HCT116 (cell line): Measurements from ENCODE around the gene CDCA4. TPM values are rescaled to one million over a fixed set of nuclear protein-coding genes. Genes with fewer than 3 reads are reported as not detected.

ENCODE experiments used
- ATAC-seq: fragments of 200-7000 bp; cut with Tn5 transposase; 2 replicates; pipeline ENCODE4 v1.9.1; 2020; ENCODE audit warnings: mild to moderate bottlenecking, moderate library complexity
- BruUV-seq: library from RNA; stranded (reverse); fragments of 400-500 nt; replicated peaks from 2 replicates; lab custom pipeline; 2021; lab: Mats Ljungman, UMichigan
- CTCF ChIA-PET: fragments of 300-600 bp; sonication (Branson Sonifier 250); formaldehyde crosslinking; loops from one replicate; lab custom pipeline; 2021; ENCODE audit warnings: antibody characterized with exemption; lab: Charles Lee
- POLR2A ChIA-PET: fragments of 300-600, 350-600 bp; sonication (Branson Sonifier 250); formaldehyde crosslinking; loops from one replicate; lab custom pipeline; 2021; ENCODE audit warnings: antibody characterized with exemption; lab: Charles Lee
- RAD21 ChIA-PET, 2 experiments: fragments of 300-600 bp; sonication (Branson Sonifier 250); formaldehyde crosslinking; loops; one replicate each; lab custom pipeline; 2023; ENCODE audit warnings: low total read pairs in 2 of 2; ENCODE audit not compliant: uncharacterized antibody in 2 of 2, unreplicated experiment in 2 of 2, low non-redundant PET in 1 of 2; lab: Charles Lee
- DNase-seq: peaks from one replicate; pipeline ENCODE4 v3.0.0-alpha.2; 2010; ENCODE audit warnings: low read depth, low spot score
- H2AFZ ChIP-seq: fragments of 200-600 bp; shearing (Covaris generic), sonication (generic); 2 replicates; pipeline ENCODE4 v1.6.1; 2017; ENCODE audit warnings: low read depth, mixed run types, mixed read lengths, antibody characterized with exemption, low read length; ENCODE audit not compliant: poor library complexity, severe bottlenecking
- H3K27ac ChIP-seq: 2 replicates; pipeline ENCODE4 v1.5.1; 2012; ENCODE audit warnings: low read depth, low read length
- H3K27me3 ChIP-seq: fragments of 200-600 bp; sonication (generic); 2 replicates; pipeline ENCODE4 v1.6.1; 2016; ENCODE audit warnings: mixed run types, low read length, mixed read lengths; ENCODE audit not compliant: insufficient read depth
- H3K36me3 ChIP-seq, 2 experiments: fragments of 200-500 bp in 1 of 2; fragments of 200-600 bp in 1 of 2; sonication (Bioruptor generic) in 1 of 2; sonication (generic) in 1 of 2; 2 replicates each; pipeline versions ENCODE4 v1.5.1 to v1.6.1; 2014 to 2016; ENCODE audit warnings: low read length in 2 of 2, inconsistent platforms in 1 of 2, mixed read lengths in 1 of 2, mixed run types in 1 of 2; ENCODE audit not compliant: insufficient read depth in 2 of 2, control insufficient read depth in 1 of 2
- H3K4me1 ChIP-seq, 2 experiments: fragments of 200-600 bp in 1 of 2; sonication (generic) in 1 of 2; 2 replicates each; pipeline versions ENCODE4 v1.5.1 to v1.6.1; 2012 to 2017; ENCODE audit warnings: low read length in 2 of 2, inconsistent platforms in 1 of 2, mild to moderate bottlenecking in 1 of 2, mixed read lengths in 1 of 2, mixed run types in 1 of 2, moderate library complexity in 1 of 2; ENCODE audit not compliant: insufficient read depth in 2 of 2, control insufficient read depth in 1 of 2
- H3K4me2 ChIP-seq: fragments of 200-600 bp; sonication (generic); 2 replicates; pipeline ENCODE4 v1.6.1; 2017; ENCODE audit warnings: mixed run types, low read length, mixed read lengths
- H3K4me3 ChIP-seq, 2 experiments: fragments of 200-600 bp in 1 of 2; sonication (generic) in 1 of 2; replicated peaks in 1 of 2; 2 replicates each; pipeline ENCODE4 v1.5.1; 2011 to 2016; ENCODE audit warnings: low read length in 2 of 2, control low read depth in 1 of 2, low read depth in 1 of 2, mild to moderate bottlenecking in 1 of 2, mixed read lengths in 1 of 2, mixed run types in 1 of 2
- H3K79me2 ChIP-seq: fragments of 200-600 bp; sonication (generic); 2 replicates; pipeline ENCODE4 v1.6.1; 2017; ENCODE audit warnings: mild to moderate bottlenecking, mixed run types, low read length, moderate library complexity, mixed read lengths; ENCODE audit not compliant: insufficient read depth
- H3K9ac ChIP-seq: fragments of 200-600 bp; sonication (generic); 2 replicates; pipeline ENCODE4 v1.6.1; 2016; ENCODE audit warnings: low read length, mixed read lengths
- H3K9me2 ChIP-seq: fragments of 200-600 bp; sonication (generic), shearing (Covaris generic); 2 replicates; pipeline ENCODE4 v1.6.1; 2017; ENCODE audit warnings: mixed run types, mild to moderate bottlenecking, moderate library complexity; ENCODE audit not compliant: insufficient read depth
- H3K9me3 ChIP-seq, 2 experiments: fragments of 200-500 bp in 1 of 2; fragments of 200-600 bp in 1 of 2; sonication (Bioruptor generic) in 1 of 2; sonication (generic) in 1 of 2; 2 replicates each; pipeline ENCODE4 v1.6.1; 2014 to 2017; ENCODE audit warnings: low read length in 2 of 2, mixed read lengths in 2 of 2, inconsistent platforms in 1 of 2, low read depth in 1 of 2, mild to moderate bottlenecking in 1 of 2, mixed run types in 1 of 2, moderate library complexity in 1 of 2; ENCODE audit not compliant: control insufficient read depth in 1 of 2, insufficient read depth in 1 of 2
- H4K20me1 ChIP-seq: fragments of 200-600 bp; sonication (generic), shearing (Covaris generic); 2 replicates; pipeline ENCODE4 v1.6.1; 2017; ENCODE audit warnings: mixed run types, mild to moderate bottlenecking, moderate library complexity; ENCODE audit not compliant: insufficient read depth
- CBX3 ChIP-seq: IDR thresholded peaks from 2 replicates; pipeline ENCODE4 v1.6.1; 2012; ENCODE audit warnings: low read depth
- CEBPB ChIP-seq: IDR thresholded peaks from 2 replicates; pipeline ENCODE4 v1.6.1; 2012; ENCODE audit warnings: low read depth
- EZH2 ChIP-seq: fragments of 200-600 bp; sonication (generic); IDR thresholded peaks from 2 replicates; pipeline ENCODE4 v1.6.1; 2017; ENCODE audit warnings: antibody characterized with exemption, mixed run types
- EZH2phosphoT487 ChIP-seq: fragments of 200-600 bp; IDR thresholded peaks from 2 replicates; pipeline ENCODE4 v1.6.1; 2018; ENCODE audit warnings: antibody characterized with exemption, borderline replicate concordance
- JUND ChIP-seq: IDR thresholded peaks from 2 replicates; pipeline ENCODE4 v1.6.1; 2012
- POLR2A ChIP-seq: IDR thresholded peaks from 2 replicates; pipeline ENCODE4 v1.7.0; 2011; ENCODE audit warnings: borderline replicate concordance; ENCODE audit not compliant: insufficient read depth, insufficient read length; ENCODE audit errors: extremely low read depth
- RAD21 ChIP-seq: IDR thresholded peaks from 2 replicates; pipeline ENCODE4 v1.6.1; 2012; ENCODE audit warnings: low read depth, mild to moderate bottlenecking
- SP1 ChIP-seq: IDR thresholded peaks from 2 replicates; pipeline ENCODE4 v1.6.1; 2012; ENCODE audit warnings: low read depth
- SRF ChIP-seq: IDR thresholded peaks from 2 replicates; pipeline ENCODE4 v1.6.1; 2012; ENCODE audit warnings: low read depth
- YY1 ChIP-seq: IDR thresholded peaks from 2 replicates; pipeline ENCODE4 v1.6.1; 2011; ENCODE audit warnings: low read length, low read depth, moderate library complexity, mild to moderate bottlenecking; ENCODE audit not compliant: insufficient replicate concordance; ENCODE audit errors: extremely low read depth
- ZFX ChIP-seq: fragments of 450-650 bp; IDR thresholded peaks from 2 replicates; pipeline ENCODE4 v1.6.1; 2017
- ZNF274 ChIP-seq: fragments of 200-500 bp; sonication (Bioruptor generic); IDR thresholded peaks from 2 replicates; pipeline ENCODE4 v1.6.1; 2014; ENCODE audit warnings: mild to moderate bottlenecking, low read depth, low read length, inconsistent platforms
- intact Hi-C: fragments of 100-400 bp; cut with micrococcal nuclease; formaldehyde crosslinking; loops from 2 replicates; pipeline ENCODE4 v1.10.0; 2022
- total RNA-seq: library from RNA; stranded (reverse); gene quantifications from one replicate; pipeline ENCODE4 v1.2.1, GENCODE V29; 2021; ENCODE audit not compliant: unreplicated experiment
- TF ChIP-seq, protein P1 (sequence below), 3 experiments: fragments of 200-600 bp in 1 of 3; sonication (generic) in 1 of 3; IDR thresholded peaks in 2 of 3; conservative IDR thresholded peaks in 1 of 3; 2 replicates each; pipeline ENCODE4 v1.5.1; 2012 to 2017; ENCODE audit warnings: low read depth in 2 of 3, low read length in 2 of 3, antibody characterized with exemption in 1 of 3, borderline replicate concordance in 1 of 3, control low read depth in 1 of 3, mild to moderate bottlenecking in 1 of 3, mixed read lengths in 1 of 3, mixed run types in 1 of 3, moderate library complexity in 1 of 3; ENCODE audit not compliant: insufficient read depth in 1 of 3
- TF ChIP-seq, protein P2 (sequence below): IDR thresholded peaks from 2 replicates; pipeline ENCODE4 v1.6.1; 2012; ENCODE audit warnings: low read depth

The CDCA4 gene
- total RNA-seq, 1 experiment from 2014 or later, result 62.4 TPM

DNA sequence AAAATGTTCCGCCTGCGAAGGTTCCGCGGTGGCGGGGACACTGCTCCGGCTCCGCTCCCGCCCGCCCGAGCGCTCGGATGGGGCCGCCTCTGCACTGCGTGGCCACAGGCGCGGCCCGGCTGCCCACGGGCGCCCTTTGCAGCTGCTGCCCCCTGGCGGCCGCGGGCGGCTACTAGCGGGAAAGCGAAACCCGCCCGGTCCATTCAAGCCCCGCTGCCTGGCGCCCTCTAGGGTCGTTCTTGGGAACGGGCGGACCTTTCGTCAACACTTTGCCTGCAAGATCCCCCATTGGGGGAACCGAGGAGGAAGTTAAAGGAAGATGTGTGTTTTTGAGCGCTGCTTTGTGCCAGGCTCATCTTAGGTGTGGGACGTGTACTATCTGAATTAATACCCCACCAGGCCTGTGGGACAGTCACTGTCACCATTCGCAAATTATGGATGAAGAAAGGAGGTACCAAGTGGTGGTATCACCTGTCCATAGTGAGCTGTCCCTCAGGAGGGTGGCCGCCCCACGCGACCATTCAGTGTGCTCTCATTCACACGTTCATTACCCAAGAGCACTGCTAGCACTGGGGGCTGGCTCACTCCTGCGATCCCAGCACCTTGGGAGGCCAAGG, 24.9 kb upstream of the CDCA4 start:
- Histone ChIP-seq H4K20me1 (no peaks in the 10 kb centered on the region), H2AFZ (peak overlapping the region; percentile 62), H3K27ac (no peak overlapping the region), H3K4me3 (peak overlapping the region in 1 of 2 experiments; percentile 35; a peak in 2 of 4 replicates), H3K27me3 (no peaks in the 10 kb centered on the region), H3K79me2 (no peaks in the 10 kb centered on the region), H3K4me1 (peaks cover 10 to 27% of the 10 kb centered on the region in 2 experiments), H3K9me3 (no peaks in the 10 kb centered on the region), H3K36me3 (no peaks in the 10 kb centered on the region), H3K4me2 (peak overlapping the region; percentile 66), H3K9me2 (no peaks in the 10 kb centered on the region), H3K9ac (no peak overlapping the region)
- peak; percentile 99 for TF ChIP-seq RAD21
- TF ChIP-seq, protein P1, sequence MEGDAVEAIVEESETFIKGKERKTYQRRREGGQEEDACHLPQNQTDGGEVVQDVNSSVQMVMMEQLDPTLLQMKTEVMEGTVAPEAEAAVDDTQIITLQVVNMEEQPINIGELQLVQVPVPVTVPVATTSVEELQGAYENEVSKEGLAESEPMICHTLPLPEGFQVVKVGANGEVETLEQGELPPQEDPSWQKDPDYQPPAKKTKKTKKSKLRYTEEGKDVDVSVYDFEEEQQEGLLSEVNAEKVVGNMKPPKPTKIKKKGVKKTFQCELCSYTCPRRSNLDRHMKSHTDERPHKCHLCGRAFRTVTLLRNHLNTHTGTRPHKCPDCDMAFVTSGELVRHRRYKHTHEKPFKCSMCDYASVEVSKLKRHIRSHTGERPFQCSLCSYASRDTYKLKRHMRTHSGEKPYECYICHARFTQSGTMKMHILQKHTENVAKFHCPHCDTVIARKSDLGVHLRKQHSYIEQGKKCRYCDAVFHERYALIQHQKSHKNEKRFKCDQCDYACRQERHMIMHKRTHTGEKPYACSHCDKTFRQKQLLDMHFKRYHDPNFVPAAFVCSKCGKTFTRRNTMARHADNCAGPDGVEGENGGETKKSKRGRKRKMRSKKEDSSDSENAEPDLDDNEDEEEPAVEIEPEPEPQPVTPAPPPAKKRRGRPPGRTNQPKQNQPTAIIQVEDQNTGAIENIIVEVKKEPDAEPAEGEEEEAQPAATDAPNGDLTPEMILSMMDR (IDR thresholded peaks at IDR 0.05 in 2 of 3, conservative IDR thresholded peaks at IDR 0.05 in 1 of 3; ENCODE audit: borderline replicate concordance in 1 of 3, insufficient read depth in 1 of 3, low read depth in 2 of 3, low read length in 2 of 3), result peak; percentile 99 to 100 (median 100)
- TF ChIP-seq CBX3, result no peak
- peak; percentile 69 for TF ChIP-seq YY1
- intact Hi-C loops, result loop anchor here (1.0 to 2.0 kb wide), 4 partner anchors 70 to 277 kb away; no protein-coding TSS in a partner anchor
- peak; percentile 69 for DNase-seq
- BruUV-seq, result no TSS peak
- ChIA-PET CTCF (interaction anchor here (0.6 to 5.4 kb wide), 19 partner anchors 9 to 293 kb away, joined by 3 to 56 read pairs (median 4); partner anchors contain the start of genes AHNAK2, CDCA4 and SIVA1), RAD21 (interaction anchor here (0.6 to 1.5 kb wide), 4 partner anchors 70 to 181 kb away, joined by 3 to 6 read pairs (median 4); no protein-coding TSS in a partner anchor), POLR2A (interaction anchor here (0.8 to 1.1 kb wide), 3 partner anchors 25 to 72 kb away, joined by 3 read pairs; partner anchors contain the start of gene CDCA4)
- ATAC-seq, result peak; percentile 90

GRCh38 chr14:105043641-105044040, 22.8 kb upstream of the CDCA4 start:
- TF ChIP-seq CEBPB, result no peak
- TF ChIP-seq, protein P2, sequence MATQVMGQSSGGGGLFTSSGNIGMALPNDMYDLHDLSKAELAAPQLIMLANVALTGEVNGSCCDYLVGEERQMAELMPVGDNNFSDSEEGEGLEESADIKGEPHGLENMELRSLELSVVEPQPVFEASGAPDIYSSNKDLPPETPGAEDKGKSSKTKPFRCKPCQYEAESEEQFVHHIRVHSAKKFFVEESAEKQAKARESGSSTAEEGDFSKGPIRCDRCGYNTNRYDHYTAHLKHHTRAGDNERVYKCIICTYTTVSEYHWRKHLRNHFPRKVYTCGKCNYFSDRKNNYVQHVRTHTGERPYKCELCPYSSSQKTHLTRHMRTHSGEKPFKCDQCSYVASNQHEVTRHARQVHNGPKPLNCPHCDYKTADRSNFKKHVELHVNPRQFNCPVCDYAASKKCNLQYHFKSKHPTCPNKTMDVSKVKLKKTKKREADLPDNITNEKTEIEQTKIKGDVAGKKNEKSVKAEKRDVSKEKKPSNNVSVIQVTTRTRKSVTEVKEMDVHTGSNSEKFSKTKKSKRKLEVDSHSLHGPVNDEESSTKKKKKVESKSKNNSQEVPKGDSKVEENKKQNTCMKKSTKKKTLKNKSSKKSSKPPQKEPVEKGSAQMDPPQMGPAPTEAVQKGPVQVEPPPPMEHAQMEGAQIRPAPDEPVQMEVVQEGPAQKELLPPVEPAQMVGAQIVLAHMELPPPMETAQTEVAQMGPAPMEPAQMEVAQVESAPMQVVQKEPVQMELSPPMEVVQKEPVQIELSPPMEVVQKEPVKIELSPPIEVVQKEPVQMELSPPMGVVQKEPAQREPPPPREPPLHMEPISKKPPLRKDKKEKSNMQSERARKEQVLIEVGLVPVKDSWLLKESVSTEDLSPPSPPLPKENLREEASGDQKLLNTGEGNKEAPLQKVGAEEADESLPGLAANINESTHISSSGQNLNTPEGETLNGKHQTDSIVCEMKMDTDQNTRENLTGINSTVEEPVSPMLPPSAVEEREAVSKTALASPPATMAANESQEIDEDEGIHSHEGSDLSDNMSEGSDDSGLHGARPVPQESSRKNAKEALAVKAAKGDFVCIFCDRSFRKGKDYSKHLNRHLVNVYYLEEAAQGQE, result no peak
- no peak for TF ChIP-seq EZH2phosphoT487
- no peak for TF ChIP-seq EZH2
- no peak for TF ChIP-seq SP1
- no peak for TF ChIP-seq ZFX
- no peak for TF ChIP-seq POLR2A
- no peak for TF ChIP-seq SRF
- no peak for TF ChIP-seq ZNF274
- TF ChIP-seq JUND, result no peak
- TF ChIP-seq YY1, result no peak
- POLR2A ChIA-PET, result no interaction called here

More at GRCh38 chr14:105043641-105044040, 22.8 kb upstream of the CDCA4 start:
- H3K9ac ChIP-seq, result no peak overlapping the region
- no peak overlapping the region for H3K27ac ChIP-seq
- no peaks in the 10 kb centered on the region for H4K20me1 ChIP-seq
- intact Hi-C loops, result loop anchor here (2.0 kb wide), 1 partner anchor 275 kb away; no protein-coding TSS in a partner anchor
- CTCF ChIA-PET, result no interaction called here
- no peaks in the 10 kb centered on the region for H3K9me3 ChIP-seq
- RAD21 ChIA-PET, result no interaction called here
- no peaks in the 10 kb centered on the region for H3K9me2 ChIP-seq
- H2AFZ ChIP-seq, result no peak overlapping the region
- ATAC-seq (no peak), DNase-seq (no peak)
- BruUV-seq, result no TSS peak
- peaks cover 0 to 17% of the 10 kb centered on the region in 2 experiments; a peak in 2 of 4 replicates for H3K4me1 ChIP-seq
- no peaks in the 10 kb centered on the region for H3K79me2 ChIP-seq
- H3K27me3 ChIP-seq, result no peaks in the 10 kb centered on the region
- H3K36me3 ChIP-seq, result no peaks in the 10 kb centered on the region
- H3K4me2 ChIP-seq, result no peak overlapping the region
- no peak overlapping the region for H3K4me3 ChIP-seq
